Stimulated activated CD8-positive, alpha-beta memory T cell treated with anti-CD3 and anti-CD28 coated beads, Interleukin-12 subunit alpha, Interleukin-12 subunit beta, amount 100 ng/mL, for 24 hours (primary cell): ENCODE measurements around the gene LCE7A.

ENCODE experiments used
- DNase-seq: peaks from one replicate; pipeline ENCODE4 v3.0.0-alpha.2; 2020; ENCODE audit errors: extremely low read depth

Gene LCE7A, protein sequence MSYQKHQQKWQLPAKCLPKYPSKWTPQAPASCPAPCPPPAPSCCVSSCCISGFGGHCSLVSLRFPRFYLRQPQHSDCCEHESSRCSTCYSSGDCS

DNA sequence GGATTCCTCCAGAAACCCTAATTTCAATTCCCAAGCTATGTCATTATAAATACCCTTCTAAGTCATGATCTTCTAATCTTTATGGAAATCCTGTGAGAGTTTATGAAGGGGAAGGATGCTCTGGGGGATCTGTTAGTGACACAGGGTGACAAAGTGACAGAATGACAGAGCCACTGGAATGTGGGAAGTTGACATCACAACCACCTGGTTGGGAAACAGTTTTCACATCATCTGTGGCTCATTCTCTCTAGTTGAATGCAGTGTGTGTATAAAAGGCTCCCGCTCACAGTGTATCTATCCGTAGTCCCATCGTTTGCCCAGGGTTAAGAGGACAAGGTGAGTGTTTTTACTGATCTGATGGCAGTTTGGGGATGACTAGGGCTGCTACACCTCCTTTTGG lies at the start of gene LCE7A:
TSS of gene LCE7A (plus strand) at position 301 of the 400 bp plus-strand sequence. CDS start 702 bp downstream, outside the sequence.
- DNase-seq = no peak

DNA sequence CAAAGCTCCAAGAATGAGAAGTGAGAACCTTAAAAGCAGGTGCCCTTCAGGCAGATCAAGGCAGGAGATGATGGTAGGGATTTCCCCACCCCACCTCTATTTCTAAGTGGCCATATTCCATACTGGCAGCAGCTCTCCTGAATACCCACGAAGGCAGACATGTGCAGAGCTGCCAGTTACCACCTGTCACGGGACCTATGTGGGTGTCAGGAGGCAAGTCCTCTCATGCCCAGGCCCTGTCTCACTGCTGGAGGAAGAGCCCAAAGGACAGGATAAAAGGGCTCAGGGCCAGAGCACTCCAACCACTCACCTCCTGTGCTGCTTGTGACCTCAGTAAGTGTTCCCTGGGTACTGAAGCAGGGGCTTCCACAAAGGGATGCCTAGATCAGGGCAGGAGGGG lies 48.7 kb upstream of the LCE7A start:
- no peak for DNase-seq

DNA sequence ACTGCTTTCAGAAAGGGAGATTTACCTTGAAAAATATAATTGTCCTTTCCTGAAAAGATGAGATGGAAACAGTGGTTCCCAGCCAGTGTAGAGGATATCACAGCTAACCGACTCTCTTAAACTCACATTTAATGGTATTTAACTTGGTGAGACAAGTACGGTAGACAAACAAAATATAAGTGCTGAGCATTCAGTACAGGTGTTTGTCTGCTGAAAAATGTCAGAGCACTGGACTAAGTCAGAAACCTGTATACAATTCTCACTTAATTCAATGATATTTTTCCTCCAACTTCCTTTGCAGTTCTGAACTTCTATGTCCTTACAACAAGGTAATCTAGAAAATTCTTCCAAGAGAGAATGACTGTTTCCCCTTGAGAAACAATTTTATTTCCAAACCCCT lies 48.1 kb upstream of the LCE7A start, which contains the start of gene LCE1B:
TSS of gene LCE1B (plus strand) at position 301 of the 400 bp plus-strand sequence. CDS start 476 bp downstream, outside the sequence.
- no peak for DNase-seq

DNA sequence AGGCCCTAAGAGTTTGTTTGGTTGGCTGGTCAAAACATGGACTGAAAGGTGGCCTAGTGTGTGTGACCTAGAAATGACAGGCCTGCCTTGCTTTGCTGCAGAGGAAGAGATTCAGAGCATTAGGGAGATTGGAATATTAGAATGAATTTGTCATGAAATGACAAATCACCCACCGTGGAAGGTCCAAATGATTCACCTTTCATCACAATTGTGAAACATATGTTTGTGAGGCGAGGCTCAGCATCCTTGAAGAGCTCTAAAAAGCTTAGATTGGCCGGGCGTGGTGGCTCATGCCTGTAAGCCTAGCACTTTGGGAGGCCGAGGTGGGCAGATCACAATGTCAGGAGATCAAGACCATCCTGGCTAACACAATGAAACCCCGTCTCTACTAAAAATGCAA lies 42.5 kb upstream of the LCE7A start:
- DNase-seq = no peak

DNA sequence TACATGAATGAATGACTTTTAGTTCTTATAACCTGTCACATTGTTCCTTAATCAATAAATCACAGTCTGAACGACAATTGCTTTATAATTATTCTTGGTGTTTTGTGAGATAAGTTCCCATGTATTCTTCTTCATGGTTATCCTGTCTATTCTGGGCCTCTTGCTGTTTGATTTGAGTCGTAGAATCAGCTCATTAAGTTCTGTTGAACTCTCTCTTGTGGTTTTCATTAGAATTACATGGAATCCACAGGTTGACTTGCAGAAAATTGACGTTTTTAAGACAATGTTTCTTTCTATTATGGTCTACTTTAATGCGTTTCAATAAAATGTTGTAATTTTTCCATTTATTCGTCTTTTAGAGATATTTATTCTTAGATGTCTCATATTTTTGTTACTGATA lies 36.5 kb upstream of the LCE7A start:
- no peak for DNase-seq

DNA sequence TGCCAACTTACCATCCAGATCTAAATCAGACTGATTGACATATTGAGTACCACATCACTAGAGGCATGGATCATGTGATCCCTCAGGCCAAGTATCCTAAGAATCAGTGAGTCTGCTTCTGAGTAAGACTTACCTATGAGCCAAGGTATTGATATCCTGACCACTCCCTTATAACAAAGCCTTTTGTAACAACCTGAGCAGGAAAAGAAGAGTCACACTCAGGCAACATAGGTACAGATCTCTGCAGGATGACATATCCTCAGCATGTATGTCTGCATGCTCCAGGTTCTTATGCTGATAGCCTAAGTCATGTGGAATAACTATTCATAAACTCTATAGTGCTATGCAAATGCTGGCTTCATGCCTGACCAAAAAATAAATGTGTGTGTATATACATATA lies 34.8 kb upstream of the LCE7A start:
- DNase-seq = no peak

DNA sequence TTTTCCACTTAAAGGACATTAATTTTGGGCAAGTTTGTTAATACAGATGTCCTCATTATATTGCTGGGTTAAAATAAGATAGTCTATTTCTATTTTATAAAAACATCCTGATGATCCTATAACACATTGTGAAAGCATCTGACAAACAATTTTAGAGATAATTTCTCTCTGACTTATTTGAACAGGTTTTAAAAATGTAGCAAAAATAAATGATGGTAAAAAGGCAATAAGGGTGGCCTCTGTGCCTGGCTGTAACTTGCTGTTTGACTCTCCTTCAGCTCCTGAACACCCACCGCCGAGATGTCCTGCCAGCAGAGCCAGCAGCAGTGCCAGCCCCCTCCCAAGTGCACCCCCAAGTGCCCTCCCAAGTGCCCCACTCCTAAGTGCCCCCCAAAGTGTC lies 32.6 kb upstream of the LCE7A start, which contains the start of gene LCE1A:
TSS of gene LCE1A (plus strand) at position 301 of the 400 bp plus-strand sequence. CDS start at position 301, 0 bp downstream.
- no peak for DNase-seq

DNA sequence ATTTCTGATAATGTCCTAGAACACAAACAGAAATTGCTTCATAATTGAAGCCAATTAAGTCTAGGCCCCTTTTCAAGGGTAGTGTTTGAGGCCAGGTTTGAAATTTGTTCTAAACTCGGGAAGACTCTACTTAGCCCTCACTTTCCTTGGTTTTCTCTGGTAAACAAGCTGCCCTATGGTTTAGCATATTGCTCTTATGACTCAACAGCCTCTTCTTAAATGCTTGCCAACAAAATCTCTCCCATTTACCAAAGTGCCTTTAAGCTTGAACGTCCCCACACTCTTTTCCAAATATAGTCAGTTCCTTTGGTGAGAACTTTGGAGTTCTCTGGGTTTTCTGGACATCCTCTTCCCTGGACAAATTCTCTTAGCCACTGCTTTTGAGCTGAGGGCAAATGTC lies 22.9 kb upstream of the LCE7A start:
- no peak for DNase-seq

DNA sequence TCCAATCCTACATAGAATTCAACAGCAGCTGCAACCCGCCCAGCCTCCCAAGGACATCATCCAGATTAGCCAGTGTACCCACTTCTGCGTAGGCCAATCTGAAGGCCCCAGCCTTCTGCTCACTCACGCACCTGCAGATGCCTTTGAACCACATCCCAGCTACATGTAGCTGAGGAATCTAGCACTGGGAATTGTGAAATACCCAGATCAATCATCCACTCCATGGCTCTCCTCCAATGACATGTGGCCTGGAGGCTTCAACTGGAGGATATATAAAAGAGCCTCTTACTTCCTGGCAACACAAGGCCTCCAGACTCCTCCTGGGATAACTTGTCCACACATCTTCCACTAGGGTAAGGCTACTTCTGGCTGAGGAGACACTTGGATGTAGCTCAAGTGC lies 17.2 kb upstream of the LCE7A start, which contains the start of gene LCE6A:
TSS of gene LCE6A (plus strand) at position 301 of the 400 bp plus-strand sequence. CDS start 665 bp downstream, outside the sequence.
- DNase-seq = no peak

DNA sequence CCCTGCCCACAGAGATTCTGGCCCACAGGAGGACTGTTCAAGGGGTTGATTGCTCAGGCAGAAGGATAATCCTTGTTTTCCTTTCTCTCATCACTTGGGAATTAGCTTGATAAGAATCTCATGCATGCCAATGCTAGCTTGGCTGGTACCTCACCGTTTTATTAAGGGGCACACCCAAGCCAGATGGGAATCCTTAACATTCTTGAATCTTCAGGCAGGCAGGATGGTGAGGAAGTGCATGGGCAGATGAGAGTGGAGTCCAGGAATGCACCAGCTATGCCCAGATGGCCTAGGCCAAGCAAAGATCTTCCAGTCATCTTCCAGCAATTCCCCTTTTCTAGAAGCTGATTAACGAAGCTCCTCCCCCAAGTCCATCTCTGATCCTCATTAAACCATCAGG lies 4.1 kb upstream of the LCE7A start:
- no peak for DNase-seq

DNA sequence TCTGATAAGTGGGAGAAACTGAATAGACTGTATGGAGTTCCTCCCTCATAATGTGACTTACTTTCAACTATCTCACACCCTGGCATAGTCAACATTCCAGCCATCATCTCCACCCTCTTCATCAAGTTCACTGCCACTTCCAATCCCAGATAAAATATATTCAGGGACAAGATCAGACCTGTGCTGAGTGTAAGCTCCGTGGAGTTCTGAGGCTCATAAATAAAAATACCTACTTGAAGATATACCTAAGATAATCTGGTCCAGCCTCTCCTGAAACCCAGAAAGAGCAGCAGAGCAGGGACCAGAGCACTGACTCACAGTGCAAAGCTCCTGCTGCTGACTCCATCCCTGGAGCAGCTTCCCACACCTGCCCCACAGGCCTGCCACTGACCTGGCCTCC lies 1.7 kb upstream of the LCE7A start:
- no peak for DNase-seq

DNA sequence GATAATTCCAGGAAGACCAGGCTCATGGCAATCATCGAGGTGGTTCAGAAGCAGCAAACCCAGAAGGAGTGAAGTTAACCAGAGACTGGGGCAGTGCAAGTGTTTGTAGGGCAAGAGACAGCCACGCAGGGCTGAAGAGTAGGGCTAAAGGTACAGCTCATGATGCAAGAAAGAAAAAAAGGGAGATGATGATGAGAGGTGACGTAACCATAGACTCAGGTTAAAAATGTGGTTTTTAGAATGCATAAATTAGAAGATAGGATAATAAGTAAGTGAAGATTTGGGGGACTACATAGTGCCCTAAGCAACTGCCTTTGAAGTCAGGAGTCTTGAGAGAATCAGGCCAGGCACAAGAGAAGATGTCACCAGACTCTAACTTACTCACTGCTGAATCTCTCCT lies 333 bp downstream of the LCE7A start:
- no peak for DNase-seq

DNA sequence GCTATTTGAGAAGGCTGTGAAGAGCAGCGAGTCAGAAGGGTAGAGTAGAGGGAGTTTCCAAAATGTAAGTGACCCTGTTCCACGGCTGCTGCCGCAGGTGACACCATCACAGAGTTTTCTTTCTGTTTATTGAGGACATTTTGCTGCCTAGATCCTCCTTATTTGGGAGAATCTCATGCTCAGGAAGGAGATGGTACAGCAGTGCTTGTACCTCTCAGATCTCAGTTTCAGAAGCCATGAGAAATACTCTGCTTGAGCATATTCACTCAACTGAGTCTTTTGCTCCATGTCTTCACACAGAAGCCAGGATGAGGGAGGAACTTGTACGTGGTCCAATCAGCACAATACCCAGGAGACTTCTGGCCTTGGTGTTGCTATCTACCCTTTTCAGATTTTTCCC lies 1.6 kb downstream of the LCE7A start:
- no peak for DNase-seq

DNA sequence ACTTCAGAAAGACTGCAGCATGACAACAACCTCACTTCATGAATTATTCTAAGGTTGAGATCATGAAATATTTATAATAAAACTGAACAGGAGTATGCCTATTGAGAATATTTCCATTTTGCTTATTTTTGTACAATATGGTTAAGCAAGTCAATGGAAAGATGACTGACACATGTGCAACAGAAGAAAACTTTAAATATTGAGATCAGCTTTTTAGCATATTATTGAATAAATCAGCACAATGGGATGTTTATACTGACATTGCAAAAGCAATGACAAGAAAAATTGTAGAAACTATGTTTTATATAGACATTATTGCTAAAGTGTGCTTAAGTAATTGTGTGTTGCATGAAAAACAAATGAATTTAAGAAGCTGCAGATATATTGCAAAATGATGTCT lies 4.6 kb downstream of the LCE7A start:
- no peak for DNase-seq

DNA sequence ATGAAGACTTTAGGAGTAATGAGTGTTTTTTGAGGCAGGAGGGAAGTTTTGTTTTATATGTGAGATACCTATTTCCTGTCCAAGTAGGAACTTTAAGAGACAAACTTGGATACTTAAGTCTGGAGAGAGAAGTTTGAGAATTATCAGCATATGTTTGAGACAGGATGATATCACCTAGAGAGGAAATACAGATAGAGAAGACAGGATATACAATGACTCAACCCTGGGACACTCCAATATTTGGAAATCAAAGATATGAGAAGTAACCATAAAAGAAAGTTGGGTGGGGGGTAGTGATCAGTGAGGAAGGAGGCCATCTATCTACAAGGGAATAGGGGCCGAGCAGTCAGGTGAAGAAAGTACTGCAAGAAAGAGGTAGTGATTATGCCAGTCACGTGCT lies 6.5 kb downstream of the LCE7A start:
- no peak for DNase-seq

DNA sequence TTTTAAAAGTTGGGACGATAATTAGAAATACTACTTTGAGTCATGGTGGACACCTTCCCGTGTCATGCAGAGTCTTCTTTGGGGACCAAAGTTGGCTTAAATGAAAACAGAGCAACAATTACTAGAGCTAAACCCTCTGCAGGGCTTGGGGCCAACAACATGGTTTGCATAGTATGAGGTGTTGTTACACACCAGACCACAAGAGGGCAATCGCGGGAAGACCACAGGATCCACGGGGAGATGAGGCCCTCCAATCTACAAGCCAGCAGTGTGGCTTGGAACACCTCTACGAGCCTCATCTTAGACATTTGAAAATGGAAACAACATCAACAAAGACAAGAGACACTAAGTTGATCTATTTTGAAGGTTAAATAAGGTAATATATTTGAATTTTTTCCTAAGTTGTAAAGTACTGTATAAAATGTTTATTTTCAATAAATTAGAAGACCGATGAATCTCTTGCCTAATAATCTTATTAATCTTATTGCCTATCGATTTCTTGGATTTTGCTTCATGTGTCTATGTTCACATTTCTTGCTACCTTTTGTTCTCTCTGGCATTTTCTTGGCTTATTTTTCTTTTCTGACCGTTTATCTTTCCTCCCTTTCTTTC lies 10.1 kb downstream of the LCE7A start:
- peak; percentile 20 for DNase-seq

DNA sequence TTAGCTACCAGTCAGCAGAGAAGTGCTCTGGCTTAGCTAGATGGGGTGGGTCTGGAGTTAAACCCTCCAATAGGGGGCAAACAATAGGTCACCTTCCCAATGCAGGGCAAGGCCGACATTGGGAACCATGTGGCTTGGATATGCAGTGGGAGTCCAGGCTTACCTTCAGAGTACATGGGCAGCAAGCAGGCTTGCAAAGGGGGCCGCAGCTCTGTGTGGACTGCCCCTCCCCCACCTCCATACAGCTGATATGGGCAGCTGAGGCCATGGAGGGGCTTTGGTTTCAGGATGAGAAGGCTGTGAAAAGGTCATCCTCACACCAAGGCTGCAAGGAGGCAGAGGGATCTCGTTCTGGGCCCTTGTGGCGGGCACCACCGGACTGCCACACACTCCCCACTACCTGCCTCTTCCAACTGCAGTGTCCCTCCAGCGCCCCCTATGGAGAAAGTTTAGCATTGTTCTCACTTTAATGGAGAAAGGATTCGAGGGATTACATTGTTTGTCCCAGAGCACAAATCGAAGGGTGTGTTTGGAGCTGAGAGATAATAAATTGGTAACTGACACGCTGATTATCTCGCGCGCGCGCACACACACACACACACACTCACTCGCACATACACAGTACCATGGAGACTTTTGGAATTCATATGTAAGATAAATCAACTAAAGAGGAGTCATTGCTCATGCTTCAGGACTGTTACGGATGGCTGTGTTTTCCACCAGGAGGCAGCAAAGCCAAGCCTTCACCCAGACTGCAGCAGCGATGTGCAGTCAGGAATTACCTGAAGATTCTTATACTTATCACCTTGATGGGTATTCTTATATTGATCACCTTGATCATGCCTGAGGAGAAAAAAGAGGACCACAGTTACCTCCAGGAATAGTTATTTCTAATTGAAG lies 11.3 kb downstream of the LCE7A start:
- DNase-seq = no peak

DNA sequence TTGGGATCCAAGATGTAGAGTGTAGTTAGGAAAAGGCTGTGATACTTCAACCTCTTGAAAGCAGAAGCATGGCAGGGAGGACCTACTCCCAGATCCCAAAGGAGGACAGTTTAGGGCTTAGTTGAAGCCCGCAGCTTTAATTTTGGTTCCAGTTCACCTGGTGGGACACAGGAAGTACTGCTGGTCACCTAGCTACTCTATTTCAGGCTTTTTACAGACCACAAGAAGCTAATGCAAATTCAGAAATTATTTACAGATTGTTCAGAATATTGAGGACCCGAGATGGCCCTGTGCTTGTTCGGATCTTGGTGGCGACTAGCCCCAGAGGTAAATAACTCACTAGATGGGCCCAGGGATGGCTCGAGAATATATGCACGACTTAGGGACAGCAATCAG lies 11.9 kb downstream of the LCE7A start:
- DNase-seq = no peak

DNA sequence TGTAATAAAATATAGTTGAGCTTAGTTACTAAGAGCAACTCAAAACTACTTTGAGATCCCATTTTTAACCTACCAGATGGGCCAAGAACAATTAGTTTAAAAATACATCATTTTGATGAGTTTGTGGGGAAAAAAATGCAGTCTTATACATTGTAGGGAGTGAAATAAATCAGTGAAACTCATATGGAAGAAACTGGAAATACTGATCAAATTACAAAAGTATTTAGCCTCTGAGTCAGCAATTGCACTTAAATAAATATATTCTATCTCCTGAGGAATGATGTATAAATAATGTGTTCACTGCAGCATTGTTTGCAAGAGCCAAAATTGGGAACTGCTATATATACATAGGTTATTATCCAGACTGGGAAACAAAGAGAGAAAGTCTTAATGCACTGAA lies 13.7 kb downstream of the LCE7A start:
- no peak for DNase-seq

DNA sequence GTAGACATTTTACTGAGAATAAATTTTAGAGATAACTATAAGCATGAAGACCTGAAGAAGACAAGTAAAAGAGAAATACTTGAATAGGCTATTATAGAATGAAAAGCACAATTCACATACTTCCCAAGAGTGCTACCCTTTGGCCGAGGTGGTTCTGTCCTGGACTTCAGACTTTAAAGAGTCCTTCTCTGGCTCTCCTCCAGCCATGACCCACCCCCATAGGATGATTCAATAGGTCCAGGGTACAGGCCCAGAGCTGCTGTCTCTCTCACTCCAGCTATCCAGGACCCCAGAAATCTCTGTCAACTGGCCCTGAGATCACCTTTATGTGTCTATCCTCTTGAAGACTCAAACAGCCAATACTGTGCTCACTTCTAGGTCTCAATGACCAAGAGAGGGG lies 17.0 kb downstream of the LCE7A start:
- DNase-seq = no peak

DNA sequence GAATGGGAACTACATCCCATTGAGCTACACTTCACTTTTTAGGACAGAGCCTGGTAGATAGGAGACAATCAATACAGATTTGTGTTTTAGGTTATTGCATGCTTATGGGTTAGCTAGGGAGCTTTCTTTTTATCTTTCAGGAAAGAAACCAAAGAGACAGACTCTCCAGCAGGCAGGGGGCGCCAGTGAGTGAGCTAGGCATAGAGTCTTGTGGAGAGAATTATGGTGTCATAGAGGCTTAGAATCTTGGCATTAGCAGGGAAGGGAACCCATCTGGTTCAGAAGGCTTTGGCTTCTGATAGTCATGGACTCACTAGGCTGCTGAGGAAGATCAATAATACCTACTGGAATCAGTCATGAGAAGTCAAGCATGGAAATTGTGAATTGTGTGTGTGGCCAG lies 18.2 kb downstream of the LCE7A start, which contains the start of gene SMCP:
TSS of gene SMCP (plus strand) at position 281 of the 400 bp plus-strand sequence. CDS start 6,101 bp downstream, outside the sequence.
- DNase-seq = no peak

DNA sequence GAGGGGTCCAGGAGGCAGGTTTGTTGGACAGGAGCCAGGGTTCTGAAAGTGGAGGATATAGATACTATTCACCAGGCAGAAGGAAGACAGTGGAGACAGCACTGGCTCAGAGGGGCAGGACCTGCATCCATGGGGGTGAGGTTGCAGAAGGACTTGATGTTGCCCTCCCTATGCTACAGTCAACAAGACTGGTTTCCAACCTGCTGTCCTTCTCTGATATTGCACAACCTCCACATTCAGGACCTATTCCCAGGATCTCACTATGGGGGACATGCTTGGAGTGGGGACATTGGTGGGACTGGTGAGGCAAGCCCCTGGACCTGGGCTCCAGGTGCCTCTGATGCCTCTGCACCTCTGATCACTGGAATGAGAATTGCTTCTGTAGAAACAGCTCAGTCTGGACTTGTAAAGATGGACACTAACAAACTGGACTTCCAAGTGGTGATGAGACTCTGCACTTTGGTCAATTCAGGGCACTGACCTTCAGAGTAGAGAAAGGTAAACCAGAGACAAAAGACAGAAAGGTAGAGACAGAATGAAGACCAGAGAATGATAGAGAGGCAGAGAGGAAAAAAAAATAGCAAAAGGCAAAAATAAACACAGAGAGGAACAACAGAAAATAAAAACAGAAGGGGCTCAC lies 19.9 kb downstream of the LCE7A start:
- no peak for DNase-seq
